Aorta (tissue), 5 donors: ENCODE results near the gene SLC44A1. TPM values are rescaled to one million over a fixed set of nuclear protein-coding genes. Genes with fewer than 3 reads are reported as not detected.
"Not testable (repeated sequence)": the region's sequence is repeated elsewhere in the genome, so short reads cannot be mapped to it uniquely, and the experiment has no call there.

ENCODE experiments used
- ATAC-seq: fragments of 200-7000 bp; cut with Tn5 transposase; one replicate; pipeline ENCODE4 v1.9.1; 2022; ENCODE audit warnings: moderate library complexity; ENCODE audit not compliant: low FRiP score
- DNase-seq, 2 donors: peaks; one replicate each; pipeline ENCODE4 v3.0.0-alpha.2; 2020
- H3K27ac ChIP-seq, 2 donors: one replicate each; pipeline ENCODE4 v1.5.1; 2013; ENCODE audit warnings: low read length in 2 of 2, mild to moderate bottlenecking in 2 of 2, moderate library complexity in 2 of 2, control low read depth in 1 of 2, inconsistent platforms in 1 of 2, low read depth in 1 of 2
- H3K27me3 ChIP-seq, 2 donors: one replicate each; pipeline ENCODE4 v1.6.1; 2013; ENCODE audit warnings: control low read depth in 1 of 2, low read length in 1 of 2, mild to moderate bottlenecking in 1 of 2, moderate library complexity in 1 of 2; ENCODE audit not compliant: insufficient read depth in 2 of 2, control insufficient read depth in 1 of 2
- H3K36me3 ChIP-seq, 2 donors: one replicate each; pipeline ENCODE4 v1.6.1; 2013; ENCODE audit warnings: control low read depth in 1 of 2, low read length in 1 of 2, mild to moderate bottlenecking in 1 of 2; ENCODE audit not compliant: insufficient read depth in 2 of 2, control insufficient read depth in 1 of 2
- H3K4me1 ChIP-seq, 2 donors: one replicate each; pipeline ENCODE4 v1.6.1; 2013; ENCODE audit warnings: low read length in 2 of 2, control low read depth in 1 of 2, mild to moderate bottlenecking in 1 of 2, moderate library complexity in 1 of 2; ENCODE audit not compliant: insufficient read depth in 2 of 2, control insufficient read depth in 1 of 2
- H3K4me3 ChIP-seq, 2 donors: one replicate each; pipeline ENCODE4 v1.5.1; 2013; ENCODE audit warnings: low read length in 2 of 2, control low read depth in 1 of 2, mild to moderate bottlenecking in 1 of 2
- H3K9me3 ChIP-seq: one replicate; pipeline ENCODE4 v1.6.1; 2013; ENCODE audit warnings: mild to moderate bottlenecking, low read length; ENCODE audit not compliant: control insufficient read depth
- WGBS, 2 donors: extraction: QIAGEN DNeasy Blood & Tissue Kit; methylation state at CpG; one replicate each; pipeline ENCODE4 v1.1.7; 2013; 5-methylcytosine and 5-hydroxymethylcytosine counted together
- intact Hi-C, 2 donors: fragments of 100-400 bp; cut with DNase I; formaldehyde crosslinking; loops; one replicate each; pipeline versions ENCODE4 v1.14.2 to v1.15.0; 2022
- polyA plus RNA-seq, 2 donors: library from polyadenylated mRNA; stranded (reverse); fragments of 200-250 nt; gene quantifications; one replicate each; pipeline ENCODE4 v1.2.3, GENCODE V29; 2013
- total RNA-seq, 2 donors: library from RNA; stranded (reverse); fragmentation: NEBNext Ultra II Directional; extraction: Animal tissue kit (Norgen Biotek cat#: 25700); gene quantifications; one replicate each; pipeline ENCODE4 v1.2.1, GENCODE V29; 2021
- donor health status: healthy with polysubstance abuse.
- donor health status: Bipolar disorder and iron deficiency.
- donor health status: DM: no; HTN: no; CAD: no.
- donor health status: DM: no; HTN: no; CAD: no.
- donor health status: DM: yes; HTN: yes; CAD: no.

Gene SLC44A1
- total and polyA plus RNA-seq, 4 donors: 11.4 to 46.6 (median 30.4) TPM

GRCh38 chr9:105245891-105246161 lies 1.4 kb downstream of the SLC44A1 start:
- no peaks in the 10 kb centered on the region for H3K36me3 ChIP-seq
- intact Hi-C loops: loop anchor here in 1 of 2 donors (2.0 kb wide), 1 partner anchor 53 kb away; no protein-coding TSS in a partner anchor
- H3K4me1 ChIP-seq: peaks cover 3 to 4% of the 10 kb centered on the region in 2 donors
- WGBS, 2 donors: 2 to 5% methylated on average over 4 of the region's 4 CpGs
- peak overlapping the region; percentile 69 to 89 for H3K4me3 ChIP-seq
- peak overlapping the region in 1 of 2 donors; percentile 28 for H3K27ac ChIP-seq
- no peak for DNase-seq
- no peaks in the 10 kb centered on the region for H3K9me3 ChIP-seq
- ATAC-seq: no peak
- H3K27me3 ChIP-seq: no peaks in the 10 kb centered on the region

- Histone ChIP-seq H3K27ac (no peak overlapping the region), H3K4me1 (peaks cover 0 to 3% of the 10 kb centered on the region in 2 donors), H3K36me3 (no peaks in the 10 kb centered on the region), H3K9me3 (no peaks in the 10 kb centered on the region), H3K4me3 (no peak overlapping the region), H3K27me3 (no peaks in the 10 kb centered on the region)
- 10 to 13% methylated on average over 5 of the region's 5 CpGs for WGBS, 2 donors
- intact Hi-C loops: no loop called here
- ATAC-seq: no peak
- DNase-seq: no peak
These were observed 2.3 kb downstream of the SLC44A1 start for GRCh38 chr9:105246656-105247173.

- DNase-seq: no peak
- no peaks in the 10 kb centered on the region for H3K27me3 ChIP-seq
- 82 to 91% methylated on average over 3 of the region's 3 CpGs for WGBS, 2 donors
- H3K4me3 ChIP-seq: no peak overlapping the region
- intact Hi-C loops: no loop called here
- ATAC-seq: no peak
- peaks cover 0 to 3% of the 10 kb centered on the region in 2 donors for H3K4me1 ChIP-seq
- H3K9me3 ChIP-seq: no peaks in the 10 kb centered on the region
- no peaks in the 10 kb centered on the region for H3K36me3 ChIP-seq
- H3K27ac ChIP-seq: no peak overlapping the region
These were observed 4.2 kb downstream of the SLC44A1 start for GRCh38 chr9:105248691-105249090.

GRCh38 chr9:105251133-105251532 lies 6.7 kb downstream of the SLC44A1 start:
- Histone ChIP-seq H3K27me3 (no peaks in the 10 kb centered on the region), H3K36me3 (no peaks in the 10 kb centered on the region), H3K9me3 (no peaks in the 10 kb centered on the region), H3K4me3 (no peak overlapping the region), H3K27ac (no peak overlapping the region), H3K4me1 (peaks cover 0 to 3% of the 10 kb centered on the region in 2 donors)
- DNase-seq (no peak), ATAC-seq (no peak)
- intact Hi-C loops: no loop called here
- 90 to 92% methylated on average over 8 of the region's 8 CpGs for WGBS, 2 donors

GRCh38 chr9:105251733-105252404 lies 7.4 kb downstream of the SLC44A1 start:
- H3K4me3 ChIP-seq: no peak overlapping the region
- no peaks in the 10 kb centered on the region for H3K9me3 ChIP-seq
- H3K36me3 ChIP-seq: no peaks in the 10 kb centered on the region
- no peaks in the 10 kb centered on the region for H3K27me3 ChIP-seq
- intact Hi-C loops: no loop called here
- ATAC-seq: no peak
- 85 to 91% methylated on average over 5 of the region's 5 CpGs for WGBS, 2 donors
- H3K4me1 ChIP-seq: no peaks in the 10 kb centered on the region
- no peak overlapping the region for H3K27ac ChIP-seq
- DNase-seq: no peak

GRCh38 chr9:105252405-105252756 lies 7.9 kb downstream of the SLC44A1 start:
- ATAC-seq (no peak), DNase-seq (no peak)
- Histone ChIP-seq H3K4me1 (no peaks in the 10 kb centered on the region), H3K27me3 (no peaks in the 10 kb centered on the region), H3K27ac (no peak overlapping the region), H3K4me3 (no peak overlapping the region), H3K9me3 (no peaks in the 10 kb centered on the region), H3K36me3 (no peaks in the 10 kb centered on the region)
- intact Hi-C loops: no loop called here
- WGBS, 2 donors: 86 to 87% methylated on average over 5 of the region's 5 CpGs

- Histone ChIP-seq H3K9me3 (no peaks in the 10 kb centered on the region), H3K36me3 (no peaks in the 10 kb centered on the region), H3K27ac (no peak overlapping the region), H3K4me3 (no peak overlapping the region), H3K4me1 (peaks cover 0 to 1% of the 10 kb centered on the region in 2 donors), H3K27me3 (no peaks in the 10 kb centered on the region)
- intact Hi-C loops: no loop called here
- ATAC-seq: no peak
- DNase-seq: no peak
- 88 to 93% methylated on average over 4 of the region's 4 CpGs for WGBS, 2 donors
These were observed 9.8 kb downstream of the SLC44A1 start for GRCh38 chr9:105254226-105254625.

GRCh38 chr9:105255421-105255820 lies 11.0 kb downstream of the SLC44A1 start:
- peaks cover 0 to 3% of the 10 kb centered on the region in 2 donors for H3K4me1 ChIP-seq
- H3K27me3 ChIP-seq: no peaks in the 10 kb centered on the region
- H3K9me3 ChIP-seq: no peaks in the 10 kb centered on the region
- H3K4me3 ChIP-seq: no peak overlapping the region
- H3K36me3 ChIP-seq: no peaks in the 10 kb centered on the region
- DNase-seq: no peak
- no peak overlapping the region for H3K27ac ChIP-seq
- intact Hi-C loops: no loop called here
- no peak for ATAC-seq

GRCh38 chr9:105256569-105256968 lies 12.1 kb downstream of the SLC44A1 start:
- H3K27me3 ChIP-seq, H3K27ac ChIP-seq, ATAC-seq, H3K4me1 ChIP-seq, H3K4me3 ChIP-seq, DNase-seq, intact Hi-C loops, H3K9me3 ChIP-seq, H3K36me3 ChIP-seq: not testable (repeated sequence)
- 98% methylated on average over 4 of the region's 4 CpGs for whole genome bisulfite sequencing, 2 donors
